Activated CD8-positive, alpha-beta memory T cell treated with anti-CD3 and anti-CD28 coated beads for 4 hours (primary cell): ENCODE data around the gene CAMTA1.
"Not testable (repeated sequence)": the region's sequence is repeated elsewhere in the genome, so short reads cannot be mapped to it uniquely, and the experiment has no call there.

Experiments
- DNase-seq, 2 donors: peaks; one replicate each; pipeline ENCODE4 v3.0.0-alpha.2; 2020; ENCODE audit warnings: low read depth in 2 of 2

The CAMTA1 gene

GRCh38 chr1:7406641-7407543 is 621.6 kb downstream of the CAMTA1 start:
- DNase-seq = no peak

- no peak for DNase-seq
Measured at GRCh38 chr1:7407544-7407895, 622.3 kb downstream of the CAMTA1 start.

- no peak for DNase-seq
Measured at GRCh38 chr1:7407980-7408770, 622.9 kb downstream of the CAMTA1 start.

- DNase-seq = no peak
Measured at GRCh38 chr1:7408771-7409150, 623.5 kb downstream of the CAMTA1 start.

GRCh38 chr1:7409278-7409677 is 624.0 kb downstream of the CAMTA1 start:
- DNase-seq = no peak

GRCh38 chr1:7410156-7410555 is 624.9 kb downstream of the CAMTA1 start:
- no peak for DNase-seq

- DNase-seq = not testable (repeated sequence)
Measured at GRCh38 chr1:7417618-7418017, 632.4 kb downstream of the CAMTA1 start.

- DNase-seq = no peak
Measured at GRCh38 chr1:7418442-7419080, 633.3 kb downstream of the CAMTA1 start.

- no peak for DNase-seq
Measured at GRCh38 chr1:7420098-7420445, 634.8 kb downstream of the CAMTA1 start.

GRCh38 chr1:7420470-7421100 is 635.3 kb downstream of the CAMTA1 start:
- DNase-seq = no peak

- DNase-seq = no peak
Measured at GRCh38 chr1:7421471-7422075, 636.3 kb downstream of the CAMTA1 start.

GRCh38 chr1:7422081-7422480 is 636.8 kb downstream of the CAMTA1 start:
- no peak for DNase-seq

GRCh38 chr1:7422561-7422960 is 637.3 kb downstream of the CAMTA1 start:
- no peak for DNase-seq

- DNase-seq = no peak
Measured at GRCh38 chr1:7422966-7423365, 637.7 kb downstream of the CAMTA1 start.

GRCh38 chr1:7424352-7424890 is 639.2 kb downstream of the CAMTA1 start:
- DNase-seq = no peak

GRCh38 chr1:7425229-7425628 is 640.0 kb downstream of the CAMTA1 start:
- DNase-seq = no peak

- no peak for DNase-seq
Measured at GRCh38 chr1:7425771-7426170, 640.5 kb downstream of the CAMTA1 start.

GRCh38 chr1:7426780-7427604 is 641.7 kb downstream of the CAMTA1 start:
- no peak for DNase-seq

- DNase-seq = no peak
Measured at GRCh38 chr1:7427605-7428300, 642.5 kb downstream of the CAMTA1 start.

GRCh38 chr1:7429290-7429689 is 644.0 kb downstream of the CAMTA1 start:
- DNase-seq = no peak
